Measurements from ENCODE around the gene BRAT1.
"Not testable (repeated sequence)": the region's sequence is repeated elsewhere in the genome, so short reads cannot be mapped to it uniquely, and the experiment has no call there.

BRAT1 gene

GRCh38 chr7:2583798-2584580, 28.7 kb upstream of the BRAT1 start:
- no peak for DNase-seq

GRCh38 chr7:2582006-2582735, 26.8 kb upstream of the BRAT1 start:
- no peak for DNase-seq

- no peak for DNase-seq
These were observed 25.3 kb upstream of the BRAT1 start for GRCh38 chr7:2580636-2581035.

GRCh38 chr7:2577914-2578680, 22.8 kb upstream of the BRAT1 start:
- no peak for DNase-seq

GRCh38 chr7:2576742-2577491, 21.6 kb upstream of the BRAT1 start:
- DNase-seq: no peak

- no peak for DNase-seq
These were observed 20.5 kb upstream of the BRAT1 start for GRCh38 chr7:2575733-2576340.

GRCh38 chr7:2575046-2575732, 19.9 kb upstream of the BRAT1 start:
- no peak for DNase-seq

GRCh38 chr7:2573761-2574160, 18.4 kb upstream of the BRAT1 start:
- DNase-seq: no peak

GRCh38 chr7:2572101-2572842, 16.9 kb upstream of the BRAT1 start:
- no peak for DNase-seq

GRCh38 chr7:2571409-2571808, 16.1 kb upstream of the BRAT1 start:
- no peak for DNase-seq

- DNase-seq: no peak
These were observed 14.7 kb upstream of the BRAT1 start for GRCh38 chr7:2570021-2570420.

- DNase-seq: no peak
These were observed 14.1 kb upstream of the BRAT1 start for GRCh38 chr7:2569421-2569820.

- no peak for DNase-seq
These were observed 13.3 kb upstream of the BRAT1 start for GRCh38 chr7:2568521-2569223.

GRCh38 chr7:2567679-2568278, 12.5 kb upstream of the BRAT1 start:
- DNase-seq: no peak

- DNase-seq: no peak
These were observed 11.8 kb upstream of the BRAT1 start for GRCh38 chr7:2566890-2567678.

GRCh38 chr7:2566348-2566889, 11.1 kb upstream of the BRAT1 start:
- DNase-seq: no peak

GRCh38 chr7:2564970-2565540, 9.7 kb upstream of the BRAT1 start:
- DNase-seq: no peak

GRCh38 chr7:2563955-2564354, 8.6 kb upstream of the BRAT1 start:
- DNase-seq: not testable (repeated sequence)
